Upper lobe of left lung (tissue), 4 donors: ENCODE results near the gene PRIMPOL.

Source experiments
- POLR2AphosphoS5 ChIP-seq, 2 donors: sonication (generic); formaldehyde crosslinking; IDR thresholded peaks; one replicate each; pipeline ENCODE4 v1.5.1; 2017; ENCODE audit warnings: antibody characterized with exemption in 2 of 2
- TF ChIP-seq, protein P1 (sequence below), 6 experiments: fragments of 450-650 bp in 4 of 6; fragments of 200-600 bp in 2 of 6; sonication (generic) in 2 of 6; IDR thresholded peaks; one replicate each; pipeline ENCODE4 v1.5.1; 2016 to 2019; ENCODE audit warnings: antibody characterized with exemption in 6 of 6

DNA sequence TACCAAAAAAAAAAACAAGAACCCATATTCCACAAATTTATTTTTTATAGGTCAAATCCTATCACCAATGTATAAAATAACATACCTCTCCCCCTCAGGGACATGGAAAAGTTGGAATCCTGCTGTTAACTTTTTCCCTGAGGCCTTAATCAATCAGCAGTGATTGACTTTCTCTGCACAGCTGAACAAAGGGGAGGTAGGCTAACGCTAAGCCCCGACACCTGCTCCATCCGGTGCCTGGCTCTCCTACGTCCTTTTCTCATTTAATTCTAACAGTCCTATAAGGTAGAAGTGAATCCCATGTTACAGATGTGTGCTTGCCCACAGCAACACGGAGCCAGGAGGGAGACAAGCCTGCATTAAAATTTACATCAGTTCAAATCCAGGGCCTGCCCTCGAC is 81.5 kb downstream of the PRIMPOL start:
- TF ChIP-seq, protein P1, sequence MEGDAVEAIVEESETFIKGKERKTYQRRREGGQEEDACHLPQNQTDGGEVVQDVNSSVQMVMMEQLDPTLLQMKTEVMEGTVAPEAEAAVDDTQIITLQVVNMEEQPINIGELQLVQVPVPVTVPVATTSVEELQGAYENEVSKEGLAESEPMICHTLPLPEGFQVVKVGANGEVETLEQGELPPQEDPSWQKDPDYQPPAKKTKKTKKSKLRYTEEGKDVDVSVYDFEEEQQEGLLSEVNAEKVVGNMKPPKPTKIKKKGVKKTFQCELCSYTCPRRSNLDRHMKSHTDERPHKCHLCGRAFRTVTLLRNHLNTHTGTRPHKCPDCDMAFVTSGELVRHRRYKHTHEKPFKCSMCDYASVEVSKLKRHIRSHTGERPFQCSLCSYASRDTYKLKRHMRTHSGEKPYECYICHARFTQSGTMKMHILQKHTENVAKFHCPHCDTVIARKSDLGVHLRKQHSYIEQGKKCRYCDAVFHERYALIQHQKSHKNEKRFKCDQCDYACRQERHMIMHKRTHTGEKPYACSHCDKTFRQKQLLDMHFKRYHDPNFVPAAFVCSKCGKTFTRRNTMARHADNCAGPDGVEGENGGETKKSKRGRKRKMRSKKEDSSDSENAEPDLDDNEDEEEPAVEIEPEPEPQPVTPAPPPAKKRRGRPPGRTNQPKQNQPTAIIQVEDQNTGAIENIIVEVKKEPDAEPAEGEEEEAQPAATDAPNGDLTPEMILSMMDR (IDR thresholded peaks at IDR 0.05): no peak
- TF ChIP-seq POLR2AphosphoS5 (IDR thresholded peaks at IDR 0.05): no peak
